Fibroblast of lung (primary cell): Measurements from ENCODE around the gene MRC2.

ENCODE experiments used
- CTCF ChIP-seq, 2 donors: IDR thresholded peaks in 1 of 2; conservative IDR thresholded peaks in 1 of 2; 1 replicate in 1 of 2; 2 replicates in 1 of 2; pipeline ENCODE4 v1.5.1; 2011 to 2012; ENCODE audit warnings: low read length in 2 of 2, control low read depth in 1 of 2, inconsistent platforms in 1 of 2, low read depth in 1 of 2, mild to moderate bottlenecking in 1 of 2
- EZH2 ChIP-seq: IDR thresholded peaks from 2 replicates; pipeline ENCODE4 v1.5.1; 2012; ENCODE audit warnings: low read length, control low read depth, mild to moderate bottlenecking; ENCODE audit errors: missing control alignments

GRCh38 chr17:62689441-62690167 lies 62.1 kb downstream of the MRC2 start:
- TF ChIP-seq CTCF (conservative IDR thresholded peaks at IDR 0.05 in 1 of 2, IDR thresholded peaks at IDR 0.05 in 1 of 2; ENCODE audit: low read depth in 1 of 2, low read length in 2 of 2) (no peak), EZH2 (no peak)
